CD14-positive monocyte (primary cell): ENCODE data around the gene THAP7. TPM values are rescaled to one million over a fixed set of nuclear protein-coding genes. Genes with fewer than 3 reads are reported as not detected.

Source experiments
- DNase-seq, 3 donors: peaks; one replicate each; pipeline ENCODE4 v3.0.0-alpha.2; 2011 to 2022
- H2AFZ ChIP-seq: 2 replicates; pipeline ENCODE4 v1.6.0; 2012; ENCODE audit warnings: mild to moderate bottlenecking, low read depth, low read length, inconsistent platforms; ENCODE audit not compliant: insufficient read depth, poor library complexity, severe bottlenecking
- H3K27ac ChIP-seq, 2 donors: 1 replicate in 1 of 2; 2 replicates in 1 of 2; pipeline ENCODE4 v1.5.1; 2012 to 2013; ENCODE audit warnings: low read length in 2 of 2, control low read depth in 1 of 2, inconsistent platforms in 1 of 2, low read depth in 1 of 2, mild to moderate bottlenecking in 1 of 2
- H3K27me3 ChIP-seq, 2 donors: one replicate each; pipeline versions ENCODE4 v1.6.0 to v1.6.1; 2011 to 2013; ENCODE audit warnings: low read length in 2 of 2; ENCODE audit not compliant: control insufficient read depth in 2 of 2, insufficient read depth in 2 of 2
- H3K36me3 ChIP-seq, 2 donors: replicated peaks in 1 of 2; 1 replicate in 1 of 2; 2 replicates in 1 of 2; pipeline versions ENCODE4 v1.5.1 to v1.6.1; 2012 to 2013; ENCODE audit warnings: low read length in 2 of 2, control low read depth in 1 of 2, inconsistent platforms in 1 of 2, mild to moderate bottlenecking in 1 of 2; ENCODE audit not compliant: insufficient read depth in 2 of 2, control insufficient read depth in 1 of 2
- H3K4me1 ChIP-seq, 2 donors: 1 replicate in 1 of 2; 2 replicates in 1 of 2; pipeline versions ENCODE4 v1.5.1 to v1.6.1; 2012 to 2013; ENCODE audit warnings: low read length in 2 of 2, control low read depth in 1 of 2, inconsistent platforms in 1 of 2, mild to moderate bottlenecking in 1 of 2, moderate library complexity in 1 of 2; ENCODE audit not compliant: insufficient read depth in 2 of 2, control insufficient read depth in 1 of 2
- H3K4me2 ChIP-seq: replicated peaks from 2 replicates; pipeline ENCODE3; 2012; ENCODE audit warnings: low read length, moderate library complexity, mild to moderate bottlenecking; ENCODE audit not compliant: poor library complexity, severe bottlenecking; ENCODE audit errors: extremely low read depth
- H3K4me3 ChIP-seq, 3 experiments: fragments of 200-600 bp in 1 of 3; sonication (generic) in 1 of 3; replicated peaks in 1 of 3; 1 replicate in 2 of 3; 2 replicates in 1 of 3; pipeline ENCODE4 v1.5.1; 2011 to 2013; ENCODE audit warnings: low read length in 3 of 3, mild to moderate bottlenecking in 3 of 3, control low read depth in 2 of 3, low read depth in 2 of 3, inconsistent platforms in 1 of 3, moderate library complexity in 1 of 3
- H3K79me2 ChIP-seq: 2 replicates; pipeline ENCODE4 v1.6.0; 2012; ENCODE audit warnings: mild to moderate bottlenecking, control low read depth, inconsistent platforms, low read length, moderate library complexity; ENCODE audit not compliant: insufficient read depth
- H3K9ac ChIP-seq: 2 replicates; pipeline ENCODE4 v1.6.0; 2017; ENCODE audit warnings: low read length, mild to moderate bottlenecking; ENCODE audit not compliant: insufficient read depth, poor library complexity, severe bottlenecking
- H3K9me3 ChIP-seq, 2 donors: replicated peaks in 1 of 2; 1 replicate in 1 of 2; 2 replicates in 1 of 2; pipeline versions ENCODE4 v1.5.1 to v1.6.1; 2012 to 2013; ENCODE audit warnings: low read length in 2 of 2, control low read depth in 1 of 2; ENCODE audit not compliant: control insufficient read depth in 1 of 2, insufficient read depth in 1 of 2
- H4K20me1 ChIP-seq: 2 replicates; pipeline ENCODE4 v1.6.0; 2012; ENCODE audit warnings: mild to moderate bottlenecking, low read length, control low read depth, moderate library complexity; ENCODE audit not compliant: insufficient read depth
- H3K27ac Mint-ChIP-seq, 7 donors: one replicate each; pipeline ENCODE4 v1.8.0; 2020; ENCODE audit warnings: mild to moderate bottlenecking in 7 of 7, mixed read lengths in 7 of 7, moderate library complexity in 6 of 7, inconsistent platforms in 2 of 7
- H3K27me3 Mint-ChIP-seq, 3 donors: one replicate each; pipeline ENCODE4 v1.8.0; 2021 to 2022; ENCODE audit warnings: low read depth in 3 of 3, mild to moderate bottlenecking in 3 of 3, mixed read lengths in 3 of 3, moderate library complexity in 3 of 3, inconsistent platforms in 1 of 3
- H3K36me3 Mint-ChIP-seq, 2 donors: one replicate each; pipeline ENCODE4 v1.8.0; 2020; ENCODE audit warnings: mixed read lengths in 2 of 2, inconsistent platforms in 1 of 2, mild to moderate bottlenecking in 1 of 2
- H3K4me1 Mint-ChIP-seq: one replicate; pipeline ENCODE4 v1.8.0; 2020; ENCODE audit warnings: mild to moderate bottlenecking, mixed read lengths
- H3K4me3 Mint-ChIP-seq, 2 donors: one replicate each; pipeline ENCODE4 v1.8.0; 2020; ENCODE audit warnings: mild to moderate bottlenecking in 2 of 2, mixed read lengths in 2 of 2, moderate library complexity in 1 of 2
- H3K9me3 Mint-ChIP-seq, 7 donors: one replicate each; pipeline ENCODE4 v1.8.0; 2020 to 2022; ENCODE audit warnings: mixed read lengths in 7 of 7, mild to moderate bottlenecking in 6 of 7, moderate library complexity in 6 of 7, inconsistent platforms in 2 of 7
- WGBS: methylation state at CpG from one replicate; pipeline ENCODE4 v1.1.5; 2013; ENCODE audit warnings: missing lambda C conversion rate; ENCODE audit not compliant: insufficient coverage; 5-methylcytosine and 5-hydroxymethylcytosine counted together
- intact Hi-C, 2 donors: fragments of 100-400 bp; cut with micrococcal nuclease; formaldehyde crosslinking; loops; one replicate each; pipeline versions ENCODE4 v1.15.0 to v1.15.1; 2023
- polyA plus RNA-seq, 3 donors: library from polyadenylated mRNA; depleted of rRNA in 1 of 3; unstranded in 2 of 3; stranded (reverse) in 1 of 3; fragments of 300-500 nt in 2 of 3; fragments of >200 nt in 1 of 3; fragmentation: Illumina TruSeq in 2 of 3; gene quantifications; 1 replicate in 2 of 3; 2 replicates in 1 of 3; pipeline ENCODE4 v1.2.3, GENCODE V29; 2012 to 2021
- TF ChIP-seq, protein P1 (sequence below): fragments of 200-600 bp; IDR thresholded peaks from one replicate; pipeline ENCODE4 v1.8.0; 2022; ENCODE audit warnings: antibody characterized with exemption, mild to moderate bottlenecking

THAP7 gene
- polyA plus RNA-seq, 3 donors: 18.4 to 22.9 (median 19.8) TPM

DNA sequence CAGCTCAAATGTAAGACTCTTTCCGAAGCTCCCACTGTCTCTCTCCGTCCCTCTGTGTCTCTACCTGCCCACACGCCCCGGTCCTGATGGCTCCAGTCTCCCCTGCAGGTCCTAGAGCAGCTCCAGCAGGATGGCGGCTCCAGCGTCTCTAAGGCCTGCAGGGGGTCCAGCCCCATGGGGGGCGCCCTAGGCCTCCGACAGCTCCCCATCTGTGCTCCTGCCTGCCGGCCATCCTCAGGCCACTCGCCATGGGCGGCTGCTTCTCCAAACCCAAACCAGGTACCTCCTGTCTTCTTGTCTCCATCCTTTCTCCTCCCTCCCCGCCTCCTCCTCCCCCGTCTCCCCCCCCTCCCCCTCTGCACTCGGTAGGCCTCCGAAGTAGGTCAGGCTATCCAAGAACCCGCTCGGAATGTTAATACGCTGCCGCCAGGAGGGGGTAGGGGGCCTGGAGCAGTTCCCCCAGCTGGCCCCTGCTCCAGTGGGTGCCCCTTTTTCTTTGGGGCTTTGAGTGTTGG lies 34.2 kb downstream of the THAP7 start:
- Histone ChIP-seq H3K36me3 (no peaks in the 10 kb centered on the region), H3K4me1 (peaks cover 64 to 70% of the 10 kb centered on the region in 2 donors), H3K9me3 (no peaks in the 10 kb centered on the region), H3K4me3 (peak overlapping the region in 1 of 3 experiments; percentile 68), H3K9ac (peak overlapping the region; percentile 15), H3K27ac (peak overlapping the region; percentile 56 to 87), H2AFZ (peak overlapping the region; percentile 26), H3K27me3 (peaks cover 3 to 16% of the 10 kb centered on the region in 2 donors), H4K20me1 (no peaks in the 10 kb centered on the region), H3K4me2 (peak overlapping the region; percentile 82), H3K79me2 (no peaks in the 10 kb centered on the region)
- intact Hi-C loops: loop anchor here in 1 of 2 donors (10.0 kb wide), 1 partner anchor 57 kb away; no protein-coding TSS in a partner anchor
- Mint-ChIP-seq H3K4me1 (peaks cover 68% of the 10 kb centered on the region), H3K27ac (peak overlapping the region in 5 of 7 donors; percentile 80 to 91 (median 83)), H3K27me3 (peaks cover 18 to 29% (median 26%) of the 10 kb centered on the region in 3 donors), H3K4me3 (peak overlapping the region; percentile 56 to 76), H3K36me3 (peaks cover 11 to 12% of the 10 kb centered on the region in 2 donors), H3K9me3 (peaks cover 0 to 9% (median 0%) of the 10 kb centered on the region in 7 donors)
- 88% methylated on average over 14 of the region's 19 CpGs for WGBS
- TF ChIP-seq, protein P1, sequence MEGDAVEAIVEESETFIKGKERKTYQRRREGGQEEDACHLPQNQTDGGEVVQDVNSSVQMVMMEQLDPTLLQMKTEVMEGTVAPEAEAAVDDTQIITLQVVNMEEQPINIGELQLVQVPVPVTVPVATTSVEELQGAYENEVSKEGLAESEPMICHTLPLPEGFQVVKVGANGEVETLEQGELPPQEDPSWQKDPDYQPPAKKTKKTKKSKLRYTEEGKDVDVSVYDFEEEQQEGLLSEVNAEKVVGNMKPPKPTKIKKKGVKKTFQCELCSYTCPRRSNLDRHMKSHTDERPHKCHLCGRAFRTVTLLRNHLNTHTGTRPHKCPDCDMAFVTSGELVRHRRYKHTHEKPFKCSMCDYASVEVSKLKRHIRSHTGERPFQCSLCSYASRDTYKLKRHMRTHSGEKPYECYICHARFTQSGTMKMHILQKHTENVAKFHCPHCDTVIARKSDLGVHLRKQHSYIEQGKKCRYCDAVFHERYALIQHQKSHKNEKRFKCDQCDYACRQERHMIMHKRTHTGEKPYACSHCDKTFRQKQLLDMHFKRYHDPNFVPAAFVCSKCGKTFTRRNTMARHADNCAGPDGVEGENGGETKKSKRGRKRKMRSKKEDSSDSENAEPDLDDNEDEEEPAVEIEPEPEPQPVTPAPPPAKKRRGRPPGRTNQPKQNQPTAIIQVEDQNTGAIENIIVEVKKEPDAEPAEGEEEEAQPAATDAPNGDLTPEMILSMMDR: no peak
- no peak for DNase-seq

DNA sequence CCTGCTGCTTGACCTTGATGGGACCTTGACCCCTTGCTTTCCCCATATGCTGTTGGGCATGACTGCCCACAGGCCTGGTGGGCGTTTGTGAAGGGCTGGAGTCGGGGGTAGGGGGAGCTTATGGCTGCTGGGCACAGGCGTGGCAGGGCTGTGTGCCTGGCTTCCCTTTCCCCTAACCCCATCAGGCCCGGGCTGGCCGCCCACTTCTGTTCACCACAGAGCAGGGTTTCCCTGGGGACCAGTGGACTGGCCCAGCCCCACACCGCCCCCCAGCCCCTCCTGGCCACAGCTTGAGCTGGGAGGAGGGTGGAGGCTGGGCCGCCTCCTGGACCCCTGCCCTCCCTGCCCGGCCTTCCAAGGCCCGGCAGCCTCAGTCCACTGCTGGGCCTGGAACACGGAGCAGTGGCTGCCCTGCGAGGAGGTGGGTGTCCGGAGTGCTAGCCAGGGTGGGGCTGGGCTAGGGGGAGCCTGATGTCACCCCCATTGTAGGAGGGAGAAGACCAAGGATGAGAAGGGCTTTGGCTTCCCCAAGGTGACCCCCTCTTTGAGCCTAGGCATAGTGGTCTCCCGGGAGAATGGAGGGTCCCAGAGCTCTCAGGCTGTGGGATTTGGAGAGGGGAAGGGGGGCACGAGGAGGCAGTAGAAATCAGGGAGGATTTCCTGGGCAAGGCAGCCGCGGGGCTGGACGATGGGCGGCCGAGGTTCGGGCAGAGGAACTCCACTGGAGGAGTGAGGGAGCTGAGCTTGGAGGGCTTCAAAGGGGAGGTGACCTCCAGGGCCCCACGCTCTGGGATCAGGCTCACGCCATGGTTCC lies 34.8 kb downstream of the THAP7 start, which contains the start of gene AIFM3:
Gene AIFM3, plus strand, starts transcription at position 373 of the 814 bp plus-strand sequence. CDS start 690 bp downstream, outside the sequence.
- intact Hi-C loops: loop anchor here in 1 of 2 donors (10.0 kb wide), 1 partner anchor 58 kb away; no protein-coding TSS in a partner anchor
- H4K20me1 ChIP-seq: no peaks in the 10 kb centered on the region
- Mint-ChIP-seq H3K4me3 (peak within 1 kb of the TSS; percentile 56 to 76), H3K27ac (peak within 1 kb of the TSS in 5 of 7 donors; percentile 80 to 91 (median 83)), H3K4me1 (peaks cover 64% of the 10 kb centered on the region), H3K9me3 (peaks cover 0 to 9% (median 0%) of the 10 kb centered on the region in 7 donors), H3K36me3 (peaks cover 11 to 12% of the 10 kb centered on the region in 2 donors), H3K27me3 (peaks cover 18 to 29% (median 26%) of the 10 kb centered on the region in 3 donors)
- no peak for DNase-seq
- peaks cover 3 to 16% of the 10 kb centered on the region in 2 donors for H3K27me3 ChIP-seq
- H2AFZ ChIP-seq: peak within 1 kb of the TSS; percentile 26
- peak within 1 kb of the TSS in 2 of 3 experiments; percentile 3 to 68 for H3K4me3 ChIP-seq
- peaks cover 61 to 70% of the 10 kb centered on the region in 2 donors for H3K4me1 ChIP-seq
- H3K79me2 ChIP-seq: no peaks in the 10 kb centered on the region
- H3K4me2 ChIP-seq: peak within 1 kb of the TSS; percentile 82
- WGBS: 82% methylated on average over 15 of the region's 22 CpGs
- TF ChIP-seq, protein P1: no peak
- peak within 1 kb of the TSS; percentile 56 to 87 for H3K27ac ChIP-seq
- H3K36me3 ChIP-seq: no peaks in the 10 kb centered on the region
- H3K9me3 ChIP-seq: no peaks in the 10 kb centered on the region
- H3K9ac ChIP-seq: peak within 1 kb of the TSS; percentile 15
